GM12873 (cell line): ENCODE measurements around the gene AMHR2.

Source experiments
- CTCF ChIP-seq: IDR thresholded peaks from 2 replicates; pipeline ENCODE4 v1.5.1; 2012; ENCODE audit warnings: low read depth, mild to moderate bottlenecking, moderate library complexity, low read length, control low read depth; ENCODE audit not compliant: insufficient read depth; ENCODE audit errors: missing control alignments

The AMHR2 gene

DNA sequence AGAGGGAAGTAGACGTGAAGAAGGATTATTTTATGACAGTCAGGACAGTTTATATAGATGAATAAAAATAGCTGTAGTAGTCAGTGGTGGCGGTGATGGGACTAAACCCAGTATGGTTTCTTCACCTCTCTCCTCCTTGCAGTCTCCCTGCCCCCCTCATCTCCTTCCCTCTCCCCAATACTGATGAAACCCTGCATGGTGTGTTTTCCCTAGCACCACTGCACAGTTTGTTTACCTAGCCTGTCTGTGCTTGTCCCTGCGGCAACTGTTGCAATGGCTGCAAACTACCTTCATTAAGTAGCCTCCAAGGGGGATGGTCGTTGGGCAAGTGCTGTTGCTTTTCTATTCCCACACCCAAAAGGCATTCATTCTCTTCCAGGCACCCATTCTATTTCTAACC, 43.0 kb downstream of the AMHR2 start:
- no peak for TF ChIP-seq CTCF

DNA sequence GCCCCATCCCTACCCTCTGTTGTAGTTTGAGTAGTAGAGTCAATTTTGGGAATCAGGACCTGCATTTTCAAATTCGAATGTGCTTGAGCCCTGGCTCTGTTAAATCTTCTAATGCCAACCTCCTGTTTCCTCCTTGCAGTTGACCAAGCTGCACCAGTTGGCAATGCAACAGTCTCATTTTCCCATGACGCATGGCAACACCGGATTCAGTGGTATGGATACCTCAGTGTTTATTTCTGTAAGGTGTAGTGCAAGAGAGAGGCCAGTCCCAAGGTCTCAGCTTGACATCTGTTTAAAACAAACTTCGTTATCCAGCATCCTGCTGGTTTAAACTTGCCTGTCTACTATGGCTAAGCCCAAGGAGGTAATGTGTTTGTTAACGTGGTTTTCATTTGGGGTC, 43.4 kb downstream of the AMHR2 start:
- TF ChIP-seq CTCF = no peak

DNA sequence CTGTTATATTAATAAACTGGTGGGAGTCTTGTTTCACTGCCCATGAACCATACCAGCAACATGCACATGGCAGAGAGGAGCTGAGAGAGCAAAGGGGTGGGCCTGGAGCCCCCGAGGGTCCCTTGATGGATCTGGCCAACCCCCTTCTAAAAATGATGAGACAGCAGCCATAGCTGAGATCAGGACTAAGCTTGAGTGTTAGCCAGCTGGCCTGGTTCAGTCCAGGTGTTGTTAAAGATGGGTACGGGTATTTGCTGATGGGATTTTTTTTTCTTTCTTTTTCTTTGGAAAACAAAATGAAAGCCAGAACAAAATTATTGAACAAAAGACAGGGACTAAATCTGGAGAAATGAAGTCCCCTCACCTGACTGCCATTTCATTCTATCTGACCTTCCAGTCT, 44.2 kb downstream of the AMHR2 start:
- no peak for TF ChIP-seq CTCF

DNA sequence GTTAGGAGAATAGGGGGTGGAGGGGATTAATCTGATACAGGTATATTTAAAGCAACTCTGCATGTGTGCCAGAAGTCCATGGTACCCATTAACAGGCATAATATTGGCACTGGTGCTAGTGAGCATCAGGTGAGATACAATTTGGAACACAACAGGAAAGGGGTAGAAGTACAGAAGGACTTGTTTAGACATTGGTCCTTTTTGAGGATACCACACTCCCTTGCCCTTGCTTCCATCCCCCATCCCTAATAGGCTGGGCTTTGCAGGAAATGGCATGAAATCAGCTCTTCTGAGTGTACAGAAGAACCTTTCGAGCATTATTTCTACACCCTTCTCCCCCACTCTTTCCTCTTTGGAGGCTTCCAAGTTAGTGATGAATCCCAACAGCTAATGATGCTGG, 44.6 kb downstream of the AMHR2 start:
- TF ChIP-seq CTCF = no peak

GRCh38 chr12:53472056-53472582, 48.5 kb downstream of the AMHR2 start:
- TF ChIP-seq CTCF = no peak

DNA sequence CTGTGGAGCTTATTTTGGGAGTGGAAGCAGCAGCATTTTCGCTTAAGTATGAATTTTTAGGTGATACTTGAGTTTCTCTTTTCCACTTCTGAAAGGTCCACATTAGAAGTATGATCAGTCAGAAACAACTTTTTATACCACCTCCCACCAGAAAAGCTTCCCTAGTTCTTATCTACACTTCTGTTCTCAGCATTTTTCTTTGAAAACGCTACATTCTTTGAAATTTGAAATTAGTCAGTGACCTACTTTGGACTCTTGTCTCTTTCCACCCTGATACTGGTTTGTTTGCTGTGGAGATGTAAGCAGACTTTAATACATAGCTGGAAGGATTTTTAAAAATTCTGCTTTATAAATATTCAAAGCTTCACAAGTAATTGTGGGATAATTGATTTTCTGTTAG, 50.4 kb downstream of the AMHR2 start:
- no peak for TF ChIP-seq CTCF

- no peak for TF ChIP-seq CTCF
These were observed 51.2 kb downstream of the AMHR2 start for GRCh38 chr12:53474819-53475218.
